Activated CD4-positive, alpha-beta memory T cell treated with anti-CD3 and anti-CD28 coated beads for 36 hours (primary cell): ENCODE data around the gene PDE10A. TPM values are rescaled to one million over a fixed set of nuclear protein-coding genes. Genes with fewer than 3 reads are reported as not detected.
"Not testable (repeated sequence)": the region's sequence is repeated elsewhere in the genome, so short reads cannot be mapped to it uniquely, and the experiment has no call there.

Source experiments
- CTCF ChIA-PET: fragments of 350-600 bp; sonication (Branson Sonifier 250); formaldehyde crosslinking; loops from one replicate; lab custom pipeline; 2021; ENCODE audit warnings: antibody characterized with exemption, inconsistent platforms; lab: Charles Lee
- POLR2A ChIA-PET: fragments of 350-600 bp; sonication (Branson Sonifier 250); formaldehyde crosslinking; loops from one replicate; lab custom pipeline; 2021; ENCODE audit warnings: antibody characterized with exemption; lab: Charles Lee
- DNase-seq: peaks from one replicate; pipeline ENCODE4 v3.0.0-alpha.2; 2020
- H3K27ac Mint-ChIP-seq: one replicate; pipeline ENCODE4 v1.8.0; 2021; ENCODE audit warnings: mixed read lengths
- H3K27me3 Mint-ChIP-seq: one replicate; pipeline ENCODE4 v1.8.0; 2021; ENCODE audit warnings: mixed read lengths
- H3K36me3 Mint-ChIP-seq: one replicate; pipeline ENCODE4 v1.8.0; 2021; ENCODE audit warnings: mixed read lengths
- H3K4me1 Mint-ChIP-seq: one replicate; pipeline ENCODE4 v1.8.0; 2021; ENCODE audit warnings: low read depth, mixed read lengths
- H3K4me3 Mint-ChIP-seq: one replicate; pipeline ENCODE4 v1.8.0; 2021; ENCODE audit warnings: mild to moderate bottlenecking, mixed read lengths
- H3K9me3 Mint-ChIP-seq: one replicate; pipeline ENCODE4 v1.8.0; 2021; ENCODE audit warnings: mixed read lengths
- intact Hi-C: fragments of 100-400 bp; cut with micrococcal nuclease; formaldehyde crosslinking; loops from one replicate; pipeline ENCODE4 v1.15.1; 2023
- total RNA-seq, 2 experiments: library from RNA; stranded (reverse); gene quantifications; one replicate each; pipeline ENCODE4 v1.2.3, GENCODE V29; 2021

Gene PDE10A
- total RNA-seq, 2 experiments from 2014 or later, result not detected

GRCh38 chr6:165566088-165566828, 96.8 kb downstream of the PDE10A start:
- DNase-seq, result no peak
- intact Hi-C loops, result no loop called here
- H3K4me3 Mint-ChIP-seq, result no peak overlapping the region
- POLR2A ChIA-PET, result no interaction called here
- H3K4me1 Mint-ChIP-seq, result no peaks in the 10 kb centered on the region
- peaks cover 3% of the 10 kb centered on the region for H3K9me3 Mint-ChIP-seq
- H3K27ac Mint-ChIP-seq, result no peak overlapping the region
- CTCF ChIA-PET, result no interaction called here
- H3K27me3 Mint-ChIP-seq, result no peaks in the 10 kb centered on the region
- H3K36me3 Mint-ChIP-seq, result no peaks in the 10 kb centered on the region

- no peaks in the 10 kb centered on the region for H3K36me3 Mint-ChIP-seq
- no peaks in the 10 kb centered on the region for H3K4me1 Mint-ChIP-seq
- H3K9me3 Mint-ChIP-seq, result peaks cover 9% of the 10 kb centered on the region
- ChIA-PET CTCF (no interaction called here), POLR2A (no interaction called here)
- no peak for DNase-seq
- no peak overlapping the region for H3K4me3 Mint-ChIP-seq
- intact Hi-C loops, result no loop called here
- no peak overlapping the region for H3K27ac Mint-ChIP-seq
- H3K27me3 Mint-ChIP-seq, result no peaks in the 10 kb centered on the region
These were observed 100.5 kb downstream of the PDE10A start for GRCh38 chr6:165562421-165563090.

- no peaks in the 10 kb centered on the region for H3K36me3 Mint-ChIP-seq
- POLR2A ChIA-PET, result no interaction called here
- intact Hi-C loops, result no loop called here
These were observed 103.4 kb downstream of the PDE10A start for GRCh38 chr6:165559632-165560031.

GRCh38 chr6:165558097-165558496, 104.9 kb downstream of the PDE10A start:
- H3K27me3 Mint-ChIP-seq, H3K4me3 Mint-ChIP-seq, intact Hi-C loops, H3K36me3 Mint-ChIP-seq, H3K4me1 Mint-ChIP-seq, H3K27ac Mint-ChIP-seq, POLR2A ChIA-PET, H3K9me3 Mint-ChIP-seq, CTCF ChIA-PET, DNase-seq: not testable (repeated sequence)

More at GRCh38 chr6:165559632-165560031, 103.4 kb downstream of the PDE10A start:
- DNase-seq, result no peak
- Mint-ChIP-seq H3K27ac (no peak overlapping the region), H3K9me3 (peaks cover 7% of the 10 kb centered on the region), H3K4me3 (no peak overlapping the region), H3K27me3 (no peaks in the 10 kb centered on the region), H3K4me1 (no peaks in the 10 kb centered on the region)
- CTCF ChIA-PET, result no interaction called here

DNA sequence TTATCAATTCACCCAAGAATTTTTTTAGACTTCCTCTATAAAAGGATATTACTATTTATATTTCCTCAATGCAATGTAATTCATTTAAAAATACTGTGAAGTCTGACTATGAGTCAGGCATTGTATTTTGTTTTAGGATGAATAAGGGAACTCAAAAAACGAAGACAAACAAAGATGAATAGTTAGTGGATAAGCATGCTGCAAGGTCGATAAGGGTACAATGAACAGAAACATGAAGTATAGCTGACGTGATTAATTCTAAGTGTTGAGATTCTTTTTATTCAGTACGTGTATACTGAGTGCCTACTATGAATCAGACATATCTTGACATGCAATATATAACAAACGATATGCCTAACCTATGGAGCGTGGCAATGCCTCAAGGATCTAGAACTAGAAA, 105.4 kb downstream of the PDE10A start:
- Mint-ChIP-seq H3K36me3 (no peaks in the 10 kb centered on the region), H3K4me3 (no peak overlapping the region), H3K4me1 (no peaks in the 10 kb centered on the region), H3K9me3 (peaks cover 7% of the 10 kb centered on the region), H3K27ac (no peak overlapping the region), H3K27me3 (no peaks in the 10 kb centered on the region)
- POLR2A ChIA-PET, result no interaction called here
- DNase-seq, result no peak
- intact Hi-C loops, result no loop called here
- CTCF ChIA-PET, result no interaction called here

DNA sequence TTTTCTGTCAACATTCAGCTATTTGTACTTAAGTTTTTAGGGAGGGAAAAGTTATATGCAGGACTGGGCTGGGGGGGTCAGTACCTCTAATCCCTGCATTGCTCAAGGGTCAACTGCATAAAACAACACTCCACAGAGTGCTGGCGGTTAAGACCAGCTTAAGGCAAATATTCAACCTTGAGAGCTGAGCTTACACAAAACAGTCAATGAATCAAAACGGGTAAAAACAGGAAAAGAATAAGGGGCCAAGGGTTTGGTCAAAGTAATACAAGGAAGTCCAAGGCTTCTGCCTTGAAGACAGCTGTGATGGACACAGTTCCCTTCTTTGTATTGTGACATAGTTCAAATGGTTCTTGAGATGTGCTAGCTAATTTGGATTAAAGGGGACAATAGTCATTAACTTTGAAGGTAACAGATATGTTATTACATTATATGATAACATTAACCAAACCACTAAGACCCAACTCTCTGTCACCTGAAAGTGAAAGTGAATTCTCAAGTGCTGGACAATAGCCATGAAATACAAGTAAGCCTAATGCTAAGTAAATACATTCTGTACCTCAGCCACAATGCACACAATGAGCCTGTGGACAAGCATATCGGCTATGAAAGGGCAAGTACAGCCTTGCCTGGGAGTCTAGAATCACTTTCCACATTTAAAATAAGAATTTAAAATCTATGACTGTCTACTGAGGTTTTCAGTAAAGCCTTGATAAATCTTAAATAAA, 106.8 kb downstream of the PDE10A start:
- no peaks in the 10 kb centered on the region for H3K27me3 Mint-ChIP-seq
- POLR2A ChIA-PET, result no interaction called here
- H3K27ac Mint-ChIP-seq, result no peak overlapping the region
- H3K4me1 Mint-ChIP-seq, result no peaks in the 10 kb centered on the region
- CTCF ChIA-PET, result no interaction called here
- intact Hi-C loops, result no loop called here
- no peaks in the 10 kb centered on the region for H3K36me3 Mint-ChIP-seq
- no peak overlapping the region for H3K4me3 Mint-ChIP-seq
- no peak for DNase-seq
- H3K9me3 Mint-ChIP-seq, result peaks cover 6% of the 10 kb centered on the region

GRCh38 chr6:165554644-165555043, 108.4 kb downstream of the PDE10A start:
- H3K9me3 Mint-ChIP-seq, POLR2A ChIA-PET, H3K27me3 Mint-ChIP-seq, H3K36me3 Mint-ChIP-seq, intact Hi-C loops, H3K4me1 Mint-ChIP-seq, CTCF ChIA-PET, DNase-seq, H3K4me3 Mint-ChIP-seq, H3K27ac Mint-ChIP-seq: not testable (repeated sequence)

DNA sequence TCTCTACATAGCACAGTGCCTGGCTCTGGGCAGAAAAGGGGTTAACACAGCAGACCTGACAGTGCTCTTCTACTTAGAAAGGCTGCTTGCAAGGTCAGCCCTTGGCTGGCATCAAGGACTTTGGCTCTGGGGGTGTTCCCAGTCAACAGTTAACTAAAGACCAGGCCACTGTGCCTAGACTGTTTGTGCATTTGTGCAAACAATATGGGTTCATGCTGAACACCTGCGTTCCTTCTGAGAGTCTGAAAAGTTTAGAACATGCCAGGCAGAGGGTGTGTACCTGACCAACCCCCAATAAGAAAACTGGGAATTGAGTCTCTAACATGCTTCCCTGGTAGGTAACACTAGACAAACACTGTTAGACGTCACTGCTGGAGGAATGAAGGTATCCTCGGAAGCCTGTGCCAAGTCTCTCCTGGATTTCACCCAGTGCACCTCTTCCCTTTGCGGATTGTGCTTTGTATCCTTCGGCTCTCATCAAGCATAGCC, 110.7 kb downstream of the PDE10A start:
- Mint-ChIP-seq H3K4me3 (no peak overlapping the region), H3K27me3 (no peaks in the 10 kb centered on the region), H3K9me3 (no peaks in the 10 kb centered on the region), H3K4me1 (no peaks in the 10 kb centered on the region), H3K36me3 (no peaks in the 10 kb centered on the region), H3K27ac (no peak overlapping the region)
- intact Hi-C loops, result no loop called here
- no peak for DNase-seq
- ChIA-PET POLR2A (no interaction called here), CTCF (no interaction called here)

DNA sequence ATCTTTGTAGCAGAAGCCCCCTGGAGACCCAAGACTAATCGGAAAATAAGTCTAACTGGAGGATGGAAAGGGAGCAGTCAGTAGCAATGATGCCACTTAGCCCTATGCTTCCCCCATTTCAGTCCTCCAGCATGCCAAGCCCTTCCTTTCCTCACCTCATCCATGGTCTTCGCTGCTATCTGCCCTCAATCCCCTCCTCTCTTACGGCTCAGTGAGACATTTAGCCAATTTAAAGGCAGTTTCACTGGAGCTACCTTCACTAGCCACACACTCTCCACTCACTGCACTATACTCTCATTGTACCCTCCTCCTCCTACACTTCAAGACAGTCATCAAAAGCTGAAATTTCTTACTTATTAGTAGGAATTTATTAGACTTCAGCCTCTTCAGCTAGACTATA, 111.2 kb downstream of the PDE10A start:
- no peak for DNase-seq
- POLR2A ChIA-PET, result no interaction called here
- no peaks in the 10 kb centered on the region for H3K27me3 Mint-ChIP-seq
- H3K9me3 Mint-ChIP-seq, result no peaks in the 10 kb centered on the region
- H3K36me3 Mint-ChIP-seq, result no peaks in the 10 kb centered on the region
- intact Hi-C loops, result no loop called here
- no peak overlapping the region for H3K27ac Mint-ChIP-seq
- no peaks in the 10 kb centered on the region for H3K4me1 Mint-ChIP-seq
- CTCF ChIA-PET, result no interaction called here
- H3K4me3 Mint-ChIP-seq, result no peak overlapping the region

DNA sequence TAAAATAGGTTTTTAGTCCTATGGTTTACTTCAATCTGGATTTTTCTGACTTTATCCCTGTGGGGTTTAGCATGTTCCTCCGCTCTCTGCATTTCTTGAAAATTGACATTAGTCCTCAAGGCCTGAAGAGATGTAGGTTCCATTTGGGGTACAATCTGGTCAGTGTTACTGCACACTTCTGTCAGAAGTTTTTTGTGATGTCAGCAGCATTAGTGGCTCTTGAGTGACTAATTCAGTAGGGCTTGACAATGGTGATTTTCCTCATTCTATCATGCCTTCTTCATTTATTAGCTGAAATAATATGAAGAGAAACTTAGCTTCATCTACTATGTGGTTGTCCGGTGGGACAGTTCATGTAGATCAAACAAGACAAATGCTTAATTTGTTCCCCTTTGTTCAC, 114.6 kb downstream of the PDE10A start:
- ChIA-PET POLR2A (no interaction called here), CTCF (no interaction called here)
- no peak for DNase-seq
- Mint-ChIP-seq H3K4me1 (no peaks in the 10 kb centered on the region), H3K9me3 (no peaks in the 10 kb centered on the region), H3K36me3 (no peaks in the 10 kb centered on the region), H3K4me3 (no peak overlapping the region), H3K27me3 (no peaks in the 10 kb centered on the region), H3K27ac (no peak overlapping the region)
- intact Hi-C loops, result no loop called here

- H3K9me3 Mint-ChIP-seq, result no peaks in the 10 kb centered on the region
- no peak overlapping the region for H3K4me3 Mint-ChIP-seq
- ChIA-PET CTCF (no interaction called here), POLR2A (no interaction called here)
- H3K4me1 Mint-ChIP-seq, result no peaks in the 10 kb centered on the region
- no peak overlapping the region for H3K27ac Mint-ChIP-seq
- intact Hi-C loops, result no loop called here
- no peak for DNase-seq
- no peaks in the 10 kb centered on the region for H3K36me3 Mint-ChIP-seq
- no peaks in the 10 kb centered on the region for H3K27me3 Mint-ChIP-seq
These were observed 117.2 kb downstream of the PDE10A start for GRCh38 chr6:165545806-165546205.

DNA sequence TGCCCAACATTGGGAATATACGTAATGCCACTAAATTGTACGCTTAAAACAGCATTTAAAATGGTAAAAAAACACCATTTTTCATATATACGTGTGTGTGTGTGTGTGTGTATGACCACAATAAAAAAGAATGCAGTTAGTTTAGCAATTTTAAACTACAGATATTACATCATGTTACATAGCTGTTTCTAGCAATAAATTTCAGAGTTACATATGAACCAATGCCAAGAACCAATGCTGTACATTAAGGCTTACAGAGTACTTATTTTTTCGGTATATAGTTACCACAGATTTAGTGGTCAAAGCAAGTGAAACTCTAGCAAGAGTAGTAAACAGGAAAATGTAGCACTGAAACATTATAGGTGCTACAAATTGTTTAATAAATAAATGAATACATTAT, 119.3 kb downstream of the PDE10A start:
- Mint-ChIP-seq H3K27ac (no peak overlapping the region), H3K9me3 (no peaks in the 10 kb centered on the region), H3K4me1 (no peaks in the 10 kb centered on the region), H3K36me3 (no peaks in the 10 kb centered on the region), H3K4me3 (no peak overlapping the region), H3K27me3 (no peaks in the 10 kb centered on the region)
- ChIA-PET CTCF (no interaction called here), POLR2A (no interaction called here)
- intact Hi-C loops, result no loop called here
- no peak for DNase-seq
